C1 segment of cervical spinal cord (tissue), 14 donors: ENCODE data around the gene NDUFS6.
"Not testable (repeated sequence)": the region's sequence is repeated elsewhere in the genome, so short reads cannot be mapped to it uniquely, and the experiment has no call there.

Source experiments
- DNase-seq, 14 donors: peaks; one replicate each; lab custom pipeline; 2025; lab: John Stamatoyannopoulos, UW

Gene NDUFS6

DNA sequence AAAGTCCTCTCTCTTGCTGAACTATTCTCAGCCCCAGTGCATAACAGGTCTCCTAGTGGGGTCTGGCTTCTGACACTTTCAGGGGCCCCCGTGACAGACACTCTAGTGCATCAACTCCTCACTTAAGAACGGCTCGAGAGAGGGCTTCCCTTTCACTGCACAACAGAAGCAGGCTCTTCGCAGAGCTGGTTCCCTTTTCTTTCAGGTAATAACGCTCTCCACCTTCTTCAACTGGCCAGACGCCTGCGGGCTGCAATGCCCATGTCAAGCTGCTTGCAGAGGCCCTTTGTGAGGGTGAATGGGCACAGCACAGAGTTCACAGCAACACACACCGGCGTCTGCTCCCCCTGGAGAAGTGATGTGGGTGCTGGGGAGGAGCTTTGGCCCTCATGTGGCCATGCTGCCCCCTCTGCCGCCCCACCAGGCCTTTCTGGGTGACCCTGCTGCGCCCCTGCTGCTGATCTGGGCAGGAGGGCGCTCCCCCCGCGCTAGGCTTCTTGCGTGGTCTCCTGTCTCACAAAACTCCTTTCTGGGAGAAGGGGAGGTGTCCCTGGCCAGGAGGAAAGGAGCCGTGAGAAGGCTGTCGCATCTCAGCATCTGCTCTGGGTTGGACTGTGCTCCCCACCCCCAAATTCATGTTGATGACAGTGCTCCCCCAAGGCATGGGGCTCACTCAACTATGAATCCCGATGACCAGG lies 4.0 kb upstream of the NDUFS6 start:
- DNase-seq, result no peak

DNA sequence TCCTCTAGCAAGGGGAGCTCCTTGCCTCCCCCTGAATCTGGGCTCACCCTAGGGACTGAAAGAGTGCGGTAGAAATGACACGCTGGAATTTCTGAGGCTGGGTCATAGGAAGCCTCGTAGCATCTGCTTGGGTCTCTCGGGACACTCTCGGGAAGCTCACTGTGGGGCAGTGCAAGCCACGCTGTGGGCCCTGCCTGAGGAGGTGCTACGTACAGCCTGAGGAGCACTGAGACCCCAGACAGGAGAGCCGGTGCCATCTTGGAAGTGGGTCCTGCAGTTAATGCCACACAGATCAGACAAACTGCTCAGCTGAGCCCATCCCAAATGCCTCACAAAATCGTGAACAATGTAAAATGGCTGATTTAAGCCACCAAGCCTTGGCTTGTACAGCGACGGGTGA lies 3.4 kb upstream of the NDUFS6 start:
- no peak for DNase-seq

DNA sequence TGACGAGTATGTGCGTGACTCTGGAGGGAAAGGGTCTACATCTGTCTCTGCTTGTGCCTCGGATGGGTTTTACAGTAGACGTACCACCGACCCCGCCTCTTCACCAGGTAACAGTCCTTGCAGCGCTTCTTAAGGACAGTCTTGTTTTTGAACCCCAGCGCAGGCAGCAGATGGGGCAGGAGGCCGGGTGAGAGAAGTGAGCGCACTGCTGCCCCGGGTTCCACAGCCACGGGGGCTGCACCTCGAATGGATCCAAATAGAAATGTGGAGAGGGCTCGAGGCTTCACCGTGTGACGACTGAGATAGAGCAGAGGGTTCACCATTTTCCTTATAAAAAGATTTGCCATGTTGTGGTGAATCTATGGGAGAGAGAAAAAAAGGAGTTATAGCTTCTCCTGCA lies 2.6 kb upstream of the NDUFS6 start:
- DNase-seq, result not testable (repeated sequence)

DNA sequence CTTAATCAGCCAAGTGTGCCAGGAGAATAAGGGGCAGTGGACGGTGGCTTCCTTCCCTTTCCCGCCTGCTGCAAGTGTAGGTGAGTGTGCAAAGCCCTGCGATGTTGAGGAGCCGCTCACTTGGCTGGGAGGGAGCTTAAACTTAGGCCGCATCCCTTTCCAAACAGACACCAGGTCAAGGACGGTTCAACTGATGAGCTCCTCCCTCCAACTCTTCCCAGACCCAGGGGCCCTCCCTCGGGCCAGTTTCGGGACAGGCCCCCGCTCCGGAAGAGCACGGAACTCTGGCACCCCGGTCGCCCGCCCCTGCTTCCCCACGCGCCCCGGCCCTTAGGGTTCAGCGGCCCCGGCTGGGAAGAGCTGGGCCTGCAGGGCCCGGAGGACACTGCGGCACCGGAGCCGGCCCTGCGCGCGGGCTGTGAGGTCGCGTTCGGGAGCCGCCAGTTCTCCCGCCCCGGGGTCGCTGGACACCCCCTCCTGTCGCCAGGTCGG lies 2.1 kb upstream of the NDUFS6 start:
- DNase-seq, result no peak

DNA sequence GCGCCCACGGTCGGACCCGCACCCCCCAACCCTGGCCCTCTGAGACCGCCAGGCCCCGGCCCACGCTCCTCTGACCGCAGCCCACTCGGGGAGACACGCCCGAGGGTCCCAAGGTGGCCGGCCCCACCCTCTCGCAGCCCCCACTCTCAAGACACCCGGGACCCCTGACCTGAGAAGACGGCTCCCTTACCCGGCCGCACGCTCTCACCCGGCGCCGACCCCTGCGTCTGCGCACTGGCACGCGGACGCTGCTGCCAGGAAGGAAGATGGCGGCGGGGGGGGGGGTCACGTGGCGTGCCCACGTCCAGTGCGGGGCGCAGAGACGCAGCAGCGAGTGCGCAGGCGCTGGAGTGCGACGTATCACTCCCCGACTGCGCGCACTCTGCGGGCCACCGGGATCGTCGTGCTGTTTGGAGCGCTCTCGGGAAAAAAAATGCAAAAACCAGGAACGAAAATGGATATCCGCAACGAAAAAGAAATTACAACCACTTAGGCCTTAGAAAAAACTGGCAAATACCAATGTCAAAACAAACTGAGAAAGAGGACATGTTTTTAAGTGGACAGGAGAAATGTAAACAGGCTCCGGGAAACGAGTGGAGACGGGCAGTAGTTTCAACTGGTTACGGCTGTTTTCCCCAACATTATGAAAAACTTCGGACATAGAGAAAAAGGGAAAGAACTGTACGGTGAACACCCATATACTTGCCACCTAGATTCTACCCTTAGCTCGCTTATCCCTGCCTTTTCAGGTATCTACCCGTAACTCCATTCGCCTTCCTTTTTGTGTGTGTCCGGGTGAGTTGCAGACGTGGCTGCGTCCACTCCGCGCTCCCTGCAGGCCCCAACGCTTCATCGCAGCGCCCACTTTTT lies 1.4 kb upstream of the NDUFS6 start, which contains the start of gene MRPL36:
TSS of gene MRPL36 (minus strand) at position 236 of the 870 bp plus-strand sequence. CDS start 902 bp downstream, outside the sequence.
- DNase-seq, result peak; percentile 55 to 95 (median 85)

DNA sequence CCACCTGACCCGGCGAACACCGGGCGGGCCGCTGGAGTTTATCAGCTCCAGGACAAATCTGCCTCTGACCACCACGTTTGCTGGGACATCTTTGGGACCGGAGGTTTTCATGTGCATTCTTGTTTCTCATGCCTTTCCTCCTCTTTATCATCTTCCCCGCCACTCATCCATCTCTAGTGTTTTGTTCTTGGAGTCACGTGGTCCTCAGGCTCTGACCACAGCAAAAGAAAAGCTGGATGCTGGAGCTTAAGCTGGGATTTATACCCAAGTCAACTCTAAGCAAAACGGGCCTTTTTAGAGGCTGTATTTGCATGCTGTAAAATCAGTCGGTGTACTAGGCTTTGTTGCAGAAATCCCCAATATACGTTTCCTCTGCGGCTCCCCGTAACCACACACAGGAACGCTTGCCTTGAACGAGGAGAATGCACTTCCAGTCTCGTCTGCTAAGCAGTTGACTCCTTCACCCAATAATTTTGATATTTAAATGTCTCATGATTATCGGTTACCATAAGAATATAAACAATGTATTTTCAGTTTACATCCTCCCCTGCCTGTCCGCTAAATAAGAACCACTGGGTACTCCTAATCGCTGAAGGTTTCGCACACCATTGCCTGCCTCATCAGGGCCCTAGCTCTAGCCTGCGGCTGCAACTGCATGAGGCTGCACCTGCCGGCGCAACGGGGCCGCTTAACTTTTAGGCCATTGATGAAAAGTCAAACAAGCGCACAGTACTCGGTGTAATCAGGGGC lies 560 bp upstream of the NDUFS6 start:
- peak in 8 of 14 donors; percentile 32 to 87 (median 58) for DNase-seq

DNA sequence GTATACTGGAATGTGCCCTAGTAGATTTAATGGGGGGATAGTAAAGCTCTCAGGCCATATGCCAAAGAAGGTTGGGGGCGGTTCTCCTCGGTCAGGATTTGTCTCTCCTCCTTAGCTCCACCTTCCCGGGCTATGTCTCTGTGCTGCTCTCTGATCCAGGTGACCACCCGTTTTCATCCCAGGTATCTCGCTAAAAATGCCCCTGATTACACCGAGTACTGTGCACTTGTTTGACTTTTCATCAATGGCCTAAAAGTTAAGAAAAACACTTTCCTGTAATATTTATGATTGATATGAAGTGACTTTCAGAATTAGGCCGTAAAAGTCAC lies 724 bp downstream of the NDUFS6 start:
- no peak for DNase-seq

DNA sequence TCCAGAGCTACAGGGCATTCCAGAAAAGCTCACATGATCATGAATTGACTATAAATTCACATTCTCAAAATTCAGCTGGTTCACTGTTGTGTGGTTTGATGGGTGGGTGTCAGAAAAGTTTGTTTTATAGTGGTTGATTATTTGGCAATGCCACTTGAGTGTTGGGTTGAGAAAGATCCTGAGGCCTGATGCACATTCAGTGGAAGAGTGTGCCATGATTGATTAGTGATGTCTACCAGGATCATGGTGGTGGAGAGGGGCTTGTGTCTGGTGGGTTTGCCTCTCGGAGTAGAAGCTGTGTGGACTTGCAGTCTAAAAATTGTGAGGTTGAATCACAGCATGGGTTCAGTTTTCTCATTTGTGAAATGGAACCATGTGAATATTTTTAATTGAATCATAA lies 2.0 kb downstream of the NDUFS6 start:
- DNase-seq, result no peak

DNA sequence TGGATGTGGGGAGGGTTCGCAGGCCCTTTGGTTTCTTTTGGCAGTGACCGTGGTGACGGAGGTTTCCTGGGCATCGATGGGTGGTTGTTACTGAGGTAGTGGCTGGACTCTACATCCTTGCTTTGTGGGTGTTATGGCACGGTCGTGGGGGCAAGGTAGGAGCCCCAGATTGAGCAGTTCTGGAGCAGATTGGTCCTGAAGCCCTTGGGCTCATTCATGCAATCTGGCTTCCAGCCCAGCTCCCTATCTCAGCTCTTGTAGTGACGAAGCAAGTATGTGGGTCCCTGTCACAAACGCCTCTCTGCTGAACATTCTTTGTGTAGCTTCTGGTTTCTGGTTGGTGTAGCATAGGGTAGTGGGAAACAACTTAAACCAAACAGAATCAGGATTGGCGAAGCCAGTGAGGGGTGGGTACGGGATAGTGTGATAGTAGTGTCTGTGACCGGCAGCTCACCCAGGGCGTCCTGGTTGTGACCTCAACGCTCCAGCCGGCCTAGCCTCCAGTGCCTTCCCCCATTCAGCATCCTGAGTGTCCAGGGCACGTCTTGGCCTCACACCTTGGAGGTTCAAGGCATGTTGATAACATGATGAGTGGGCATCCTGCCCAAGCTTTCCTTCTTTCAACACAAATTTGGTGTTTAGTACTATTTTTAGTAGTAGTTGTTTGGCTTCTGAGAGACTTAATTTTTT lies 2.9 kb downstream of the NDUFS6 start:
- DNase-seq, result no peak

DNA sequence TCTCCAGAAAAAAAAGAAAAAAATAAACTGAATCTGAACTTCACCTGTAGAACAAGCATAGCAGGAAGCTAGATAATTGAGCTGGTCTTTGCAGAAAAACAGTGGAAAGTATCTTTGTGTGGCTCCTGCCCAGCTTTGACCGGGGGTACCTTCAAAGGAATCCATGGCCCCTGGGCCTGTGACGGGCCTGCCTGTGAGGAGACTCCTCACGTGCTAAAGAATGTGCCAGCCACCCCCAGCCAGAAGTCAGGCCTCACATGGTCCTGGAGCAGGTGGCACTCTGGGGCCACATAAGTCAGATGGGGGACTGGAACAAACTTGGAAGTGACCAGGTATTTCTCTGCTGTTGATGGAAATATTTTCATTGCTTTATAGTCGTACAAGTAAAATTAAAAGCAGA lies 4.1 kb downstream of the NDUFS6 start:
- no peak for DNase-seq

DNA sequence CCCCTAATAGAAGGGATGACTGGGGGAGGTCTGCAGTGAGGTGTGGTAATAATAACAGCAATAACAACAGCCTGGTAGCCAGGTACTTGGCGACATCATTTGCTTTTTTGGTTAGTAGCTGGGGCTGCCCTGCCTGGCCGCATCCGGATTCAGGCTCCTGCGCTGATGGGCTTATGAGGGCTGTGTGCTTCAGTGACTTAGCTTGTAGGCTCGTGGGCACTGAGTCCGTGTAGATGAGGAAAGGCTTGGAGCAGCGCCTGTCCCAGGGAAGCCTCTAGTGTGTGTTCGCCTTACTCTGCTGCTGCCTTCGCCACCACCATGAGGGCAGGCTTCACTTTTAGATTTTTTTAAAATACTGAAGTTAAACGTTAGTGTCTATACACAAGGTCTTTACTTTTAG lies 4.5 kb downstream of the NDUFS6 start:
- no peak for DNase-seq

DNA sequence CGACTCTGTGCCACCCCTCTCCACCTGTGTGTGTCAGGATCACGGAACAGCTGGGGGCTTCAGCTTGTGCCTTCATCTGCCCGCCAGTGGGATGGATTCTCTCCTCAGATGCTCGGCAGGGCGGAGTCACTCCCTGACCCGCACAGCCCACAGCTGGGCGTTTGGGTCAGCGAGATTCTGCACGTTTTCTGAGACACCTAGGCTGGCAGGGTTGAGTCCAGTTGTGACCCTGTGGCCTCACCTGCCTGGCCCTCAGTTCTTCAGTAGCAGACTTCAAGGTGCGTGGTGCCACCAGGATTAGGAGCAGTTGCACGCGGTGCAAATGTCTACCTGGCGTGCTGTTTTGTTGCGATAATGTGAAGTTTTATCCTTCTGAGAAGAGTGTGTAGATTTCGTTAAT lies 5.0 kb downstream of the NDUFS6 start:
- no peak for DNase-seq

DNA sequence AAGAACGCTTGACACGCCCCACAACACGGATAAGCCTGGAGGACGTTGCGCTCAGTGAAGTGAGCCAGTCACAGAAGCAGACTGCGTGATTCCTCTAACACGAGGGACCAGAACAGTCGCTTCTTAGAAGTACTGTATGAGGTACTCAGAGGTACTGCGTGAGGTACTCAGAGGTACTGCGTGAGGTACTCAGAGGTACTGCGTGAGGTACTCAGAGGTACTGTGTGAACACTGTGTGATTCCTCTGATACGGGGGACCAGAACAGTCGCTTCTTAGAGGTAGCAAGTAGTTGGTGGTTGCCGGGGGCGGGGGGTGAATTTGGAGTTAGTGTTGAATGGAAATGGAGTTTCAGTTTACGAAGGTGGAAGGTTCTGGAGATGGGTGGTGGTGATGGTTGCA lies 5.8 kb downstream of the NDUFS6 start:
- no peak for DNase-seq

DNA sequence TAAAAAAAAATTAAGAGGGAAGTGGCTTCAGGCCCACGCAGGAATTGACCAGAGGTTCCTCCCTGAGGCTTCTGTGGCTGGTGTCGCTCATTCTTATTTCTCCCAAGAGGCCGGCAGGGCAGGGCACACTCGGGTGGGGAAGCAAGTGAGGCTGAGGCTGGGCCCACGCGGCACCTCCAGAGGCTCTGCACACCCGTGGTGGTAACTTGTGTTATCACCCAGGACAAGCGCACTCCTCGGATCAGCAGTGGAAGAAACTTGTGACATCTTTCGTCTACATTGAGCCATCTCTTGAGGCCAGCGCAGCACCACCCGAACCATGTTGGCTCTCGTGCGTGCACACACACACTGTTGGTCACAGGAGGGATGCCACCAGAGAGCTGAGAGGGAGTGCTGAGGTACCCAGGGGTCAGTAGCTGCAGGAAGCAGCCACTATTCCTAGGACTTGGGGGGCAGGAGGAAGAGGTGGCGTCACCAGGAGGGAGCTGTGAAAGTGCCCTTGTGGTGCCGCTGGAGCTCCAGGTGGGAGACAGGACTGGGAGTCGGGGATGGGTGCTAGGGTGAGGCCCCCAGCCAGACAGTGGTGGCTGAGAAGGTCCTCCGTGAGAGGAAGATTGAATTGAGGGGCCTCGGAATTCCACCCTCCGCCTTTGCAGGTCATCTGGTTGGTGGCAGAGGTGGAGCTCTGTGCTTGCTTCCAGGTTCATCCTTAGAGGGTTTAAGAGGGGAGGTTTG lies 6.4 kb downstream of the NDUFS6 start:
- no peak for DNase-seq

DNA sequence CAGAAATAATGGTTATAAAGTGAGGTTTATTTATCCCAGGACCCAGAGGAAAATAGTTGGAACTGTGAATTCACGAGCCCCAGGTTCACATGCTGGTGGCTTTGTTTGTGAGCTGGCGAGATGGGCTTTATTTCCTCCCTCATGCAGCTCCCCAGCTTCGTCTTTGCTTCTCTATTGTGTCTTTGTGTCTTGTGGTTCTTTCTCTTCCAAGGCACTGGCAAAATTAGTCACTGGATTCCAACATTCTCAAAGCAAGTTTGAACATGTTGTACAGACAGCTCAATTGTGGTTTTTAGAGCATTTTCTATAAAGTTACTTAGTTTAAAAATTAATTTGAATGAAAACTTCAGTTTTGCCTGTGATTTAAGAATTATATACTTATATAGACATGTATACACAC lies 7.2 kb downstream of the NDUFS6 start:
- DNase-seq, result no peak

DNA sequence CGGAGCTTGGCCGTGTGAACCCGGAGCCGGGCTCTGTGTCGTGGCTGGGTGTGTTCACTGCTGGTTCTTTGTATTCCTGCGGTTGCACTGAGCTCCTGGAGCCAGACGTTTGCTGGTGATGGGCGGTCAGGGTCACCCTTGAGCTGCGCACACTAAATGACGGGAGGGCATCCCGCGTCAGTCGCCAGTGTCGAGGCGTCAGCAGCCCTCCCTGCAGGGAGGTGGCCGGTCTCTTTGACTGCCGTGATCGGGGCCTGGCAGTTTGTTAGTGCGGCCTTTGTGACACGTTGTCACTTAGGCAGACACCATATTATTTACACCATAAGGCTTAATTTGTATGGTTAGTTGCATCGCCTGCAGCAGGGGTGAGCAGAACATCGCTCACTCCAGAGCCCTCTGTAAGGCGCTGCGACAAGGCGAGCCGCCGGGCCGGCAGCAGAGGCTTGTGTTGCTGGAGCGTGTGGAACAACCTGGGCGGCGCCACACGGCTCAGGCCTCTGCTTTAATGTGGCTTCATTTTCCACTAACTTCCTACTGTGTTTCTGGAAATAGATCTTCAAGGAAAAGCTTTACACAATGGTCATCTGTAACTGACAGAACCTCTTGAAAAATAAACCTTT lies 8.3 kb downstream of the NDUFS6 start:
- no peak for DNase-seq

DNA sequence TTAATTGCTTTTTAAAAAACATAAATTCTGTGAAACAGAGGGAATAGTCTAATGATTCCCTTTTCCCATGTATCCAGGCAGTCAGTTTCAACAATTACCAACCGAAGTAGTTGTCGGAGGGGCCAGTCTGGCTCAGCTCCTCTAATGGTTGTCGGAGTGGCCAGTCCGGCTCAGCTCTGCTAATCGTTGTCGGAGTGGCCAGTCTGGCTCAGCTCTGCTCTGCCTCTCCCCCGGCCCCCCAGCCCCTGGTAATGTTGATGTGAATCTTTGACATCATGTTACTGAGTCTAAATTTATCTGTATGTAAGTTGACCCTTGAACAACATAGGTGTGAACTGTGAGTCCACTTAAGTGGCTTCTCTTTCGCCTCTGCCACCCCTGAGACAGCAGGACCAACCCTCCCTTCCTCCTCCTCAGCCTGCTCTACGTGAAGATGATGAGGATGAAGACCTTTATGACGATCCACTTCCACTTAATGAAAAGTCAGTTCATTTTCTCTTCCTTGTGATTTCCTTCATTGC lies 9.4 kb downstream of the NDUFS6 start:
- DNase-seq, result no peak

DNA sequence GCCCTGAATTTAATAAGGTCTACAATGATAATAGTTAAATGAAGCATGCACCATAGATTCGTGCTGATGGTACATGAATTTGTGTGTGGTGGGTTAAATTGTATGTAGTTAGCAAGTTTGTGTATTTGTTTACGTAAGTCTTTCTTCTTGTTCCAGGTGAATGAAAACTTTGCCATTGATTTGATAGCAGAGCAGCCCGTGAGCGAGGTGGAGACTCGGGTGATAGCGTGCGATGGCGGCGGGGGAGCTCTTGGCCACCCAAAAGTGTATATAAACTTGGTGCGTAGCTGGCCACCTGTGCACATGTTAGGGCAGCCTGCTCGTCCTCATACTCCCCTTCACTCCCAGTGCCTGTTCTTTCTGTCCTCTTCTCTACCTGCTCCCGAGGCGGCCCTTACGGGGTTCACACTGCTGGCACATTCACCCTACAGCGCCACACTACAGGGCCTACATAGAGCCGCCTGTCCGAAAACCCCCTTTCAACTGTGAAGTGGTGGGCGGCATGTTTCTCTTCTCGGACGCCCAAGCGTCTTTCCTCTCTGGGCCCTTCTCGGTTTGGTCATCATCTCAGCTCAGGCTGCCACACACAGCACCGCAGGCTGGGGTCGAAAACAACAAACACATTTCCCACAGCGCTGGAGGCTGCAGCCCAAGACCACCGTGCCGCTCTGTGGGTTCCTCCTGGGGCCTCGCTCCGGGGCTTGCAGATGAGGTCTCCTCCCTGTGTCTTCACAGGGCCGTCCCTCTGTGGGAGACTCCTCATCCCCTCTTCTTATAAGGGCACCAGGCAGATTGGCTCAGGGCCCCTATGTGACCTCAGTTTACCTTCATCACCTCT lies 13.2 kb downstream of the NDUFS6 start:
- no peak for DNase-seq

DNA sequence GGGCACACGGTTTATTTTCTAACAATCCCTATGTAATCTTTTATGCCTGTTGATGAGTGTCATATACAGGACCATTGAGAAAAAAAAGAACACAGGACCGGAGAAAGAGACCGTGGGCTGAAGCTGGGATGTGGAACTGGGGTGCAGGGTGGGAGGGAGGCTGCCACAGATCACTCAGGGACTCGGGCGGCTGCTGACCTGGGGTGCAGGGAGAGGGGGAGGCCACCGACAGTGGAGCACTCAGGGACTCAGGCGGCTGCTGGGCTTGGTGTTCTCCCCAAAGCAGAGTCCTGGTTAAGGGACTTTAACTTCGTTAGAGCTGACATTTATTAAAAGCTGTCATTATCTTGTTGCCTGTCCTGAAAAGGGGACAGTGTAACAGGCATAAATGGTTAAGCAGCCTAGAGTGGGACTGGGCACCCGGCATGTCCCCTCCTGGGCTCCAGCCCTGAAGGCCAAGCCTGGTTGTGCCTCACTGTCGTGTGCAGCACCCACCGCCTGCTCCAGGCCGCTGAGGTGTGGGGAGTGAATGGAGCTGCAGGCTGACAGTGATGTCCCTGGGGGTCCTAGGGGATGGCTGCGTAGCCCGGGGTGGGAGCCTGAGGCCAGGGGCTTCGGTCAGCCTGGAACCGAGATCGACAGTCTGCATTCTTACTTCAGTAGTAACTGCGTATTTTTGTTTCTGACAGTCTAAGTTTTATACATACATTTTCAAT lies 14.0 kb downstream of the NDUFS6 start:
- DNase-seq, result no peak
